Hepatocyte (in vitro differentiated cells): ENCODE results near the gene TLE6. TPM values are rescaled to one million over a fixed set of nuclear protein-coding genes. Genes with fewer than 3 reads are reported as not detected.

ENCODE experiments used
- DNase-seq: peaks from one replicate; pipeline ENCODE4 v3.0.0-alpha.2; 2016; ENCODE audit warnings: low spot score
- H2AFZ ChIP-seq: fragments of 200-600 bp; sonication (generic); 2 replicates; pipeline ENCODE4 v1.6.0; 2016; ENCODE audit warnings: antibody characterized with exemption, mild to moderate bottlenecking
- H3K27ac ChIP-seq: fragments of 200-600 bp; sonication (generic); 2 replicates; pipeline ENCODE4 v1.5.1; 2016; ENCODE audit warnings: mild to moderate bottlenecking
- H3K27me3 ChIP-seq: fragments of 200-600 bp; sonication (generic); 2 replicates; pipeline ENCODE4 v1.6.1; 2016
- H3K36me3 ChIP-seq: fragments of 200-600 bp; sonication (generic); replicated peaks from 2 replicates; pipeline ENCODE4 v1.5.1; 2016; ENCODE audit warnings: low read depth; ENCODE audit not compliant: insufficient read depth
- H3K4me1 ChIP-seq: fragments of 200-600 bp; sonication (generic); 2 replicates; pipeline ENCODE4 v1.5.1; 2016; ENCODE audit warnings: mild to moderate bottlenecking, moderate library complexity; ENCODE audit not compliant: insufficient read depth
- H3K4me2 ChIP-seq: fragments of 200-600 bp; sonication (generic); 2 replicates; pipeline ENCODE4 v1.6.0; 2016
- H3K4me3 ChIP-seq: fragments of 200-600 bp; sonication (generic); 2 replicates; pipeline ENCODE4 v1.5.1; 2016; ENCODE audit warnings: mild to moderate bottlenecking
- H3K79me2 ChIP-seq: fragments of 200-600 bp; sonication (generic); 2 replicates; pipeline ENCODE4 v1.6.0; 2017; ENCODE audit warnings: mild to moderate bottlenecking
- H3K9me2 ChIP-seq: fragments of 200-600 bp; sonication (generic); replicated peaks from 2 replicates; pipeline ENCODE4 v1.6.0; 2017; ENCODE audit warnings: mild to moderate bottlenecking; ENCODE audit not compliant: insufficient read depth
- H3K9me3 ChIP-seq: fragments of 200-600 bp; sonication (generic); 2 replicates; pipeline ENCODE4 v1.5.1; 2016; ENCODE audit warnings: low read depth, mild to moderate bottlenecking
- H4K20me1 ChIP-seq: fragments of 200-600 bp; sonication (generic); 2 replicates; pipeline ENCODE4 v1.6.0; 2016; ENCODE audit warnings: mild to moderate bottlenecking; ENCODE audit not compliant: insufficient read depth, poor library complexity, severe bottlenecking
- CTCF ChIP-seq: fragments of 200-600 bp; sonication (generic); IDR thresholded peaks from 2 replicates; pipeline ENCODE4 v1.5.1; 2016; ENCODE audit warnings: antibody characterized with exemption, mild to moderate bottlenecking; ENCODE audit not compliant: poor library complexity
- EZH2 ChIP-seq: fragments of 200-600 bp; sonication (generic); IDR thresholded peaks from 2 replicates; pipeline ENCODE4 v1.6.1; 2016; ENCODE audit warnings: antibody characterized with exemption, mild to moderate bottlenecking, borderline replicate concordance
- EZH2phosphoT487 ChIP-seq: fragments of 200-600 bp; sonication (generic); IDR thresholded peaks from one replicate; pipeline ENCODE4 v1.6.1; 2018; ENCODE audit warnings: antibody characterized with exemption, mild to moderate bottlenecking, low read depth, moderate library complexity; ENCODE audit not compliant: unreplicated experiment, severe bottlenecking
- WGBS: methylation state at CpG from one replicate; pipeline ENCODE4 v1.1.6; 2016; ENCODE audit warnings: low lambda C conversion rate; ENCODE audit errors: missing lambda C conversion rate; 5-methylcytosine and 5-hydroxymethylcytosine counted together
- polyA plus RNA-seq: library from polyadenylated mRNA; unstranded; fragments of >200 nt; fragmentation: Nextera tagmentation; extraction: Ambion mirVana; gene quantifications from 2 replicates; pipeline ENCODE4 v1.2.1, GENCODE V29; 2016
- total RNA-seq: library from RNA; depleted of rRNA; stranded (reverse); fragments of >200 nt; gene quantifications from 2 replicates; pipeline ENCODE4 v1.2.3, GENCODE V29; 2014

The TLE6 gene
- total and polyA plus RNA-seq, 2 experiments from 2014 or later: 1.2 to 4.7 TPM

DNA sequence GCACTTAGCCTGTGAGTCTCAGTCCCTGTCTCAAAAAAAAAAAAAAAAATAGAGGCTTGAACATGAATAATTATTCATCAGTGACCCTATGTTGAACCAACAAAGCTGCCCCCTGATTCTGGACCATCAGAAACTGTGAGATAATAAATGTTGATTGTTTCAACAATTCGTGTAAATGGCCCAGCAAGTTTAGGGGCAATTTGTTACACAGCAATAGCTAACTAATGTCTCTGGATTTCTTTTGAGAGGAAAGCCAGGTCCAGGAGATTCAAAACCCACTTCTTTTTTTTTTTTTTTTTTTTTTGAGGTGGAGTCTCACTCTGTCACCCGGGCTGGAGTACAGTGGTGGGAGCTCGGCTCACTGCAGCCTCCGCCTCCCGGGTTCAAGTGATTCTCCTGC lies 12.5 kb upstream of the TLE6 start:
- no peak overlapping the region for H3K27ac ChIP-seq
- H3K9me2 ChIP-seq: no peaks in the 10 kb centered on the region
- no peaks in the 10 kb centered on the region for H3K27me3 ChIP-seq
- H3K9me3 ChIP-seq: no peaks in the 10 kb centered on the region
- no peaks in the 10 kb centered on the region for H3K79me2 ChIP-seq
- 91% methylated on average over 5 of the region's 5 CpGs for WGBS
- H3K4me3 ChIP-seq: no peak overlapping the region
- peaks cover 11% of the 10 kb centered on the region for H3K4me1 ChIP-seq
- TF ChIP-seq EZH2 (no peak), CTCF (no peak), EZH2phosphoT487 (no peak)
- DNase-seq: no peak
- no peak overlapping the region for H3K4me2 ChIP-seq
- no peak overlapping the region for H2AFZ ChIP-seq
- no peaks in the 10 kb centered on the region for H3K36me3 ChIP-seq
- H4K20me1 ChIP-seq: no peaks in the 10 kb centered on the region

DNA sequence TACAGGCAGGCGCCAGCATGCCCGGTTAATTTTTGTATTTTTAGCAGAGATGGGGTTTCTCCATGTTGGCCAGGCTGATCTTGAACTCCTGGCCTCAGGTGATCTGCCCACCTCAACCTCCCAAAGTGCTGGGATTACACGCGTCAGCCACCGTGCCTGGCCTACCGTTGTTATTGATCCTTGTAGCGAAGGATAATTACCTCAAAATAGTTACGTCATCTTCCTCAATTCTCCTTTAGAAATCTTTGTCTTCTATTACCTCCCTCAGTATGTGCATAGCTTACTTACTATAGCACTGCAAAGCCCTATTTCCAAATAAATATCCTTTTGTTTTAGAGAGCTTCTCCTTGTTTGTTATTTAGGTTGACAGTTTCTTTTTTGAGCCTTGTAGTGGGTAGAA lies 9.4 kb upstream of the TLE6 start:
- Histone ChIP-seq H3K27ac (no peak overlapping the region), H3K9me2 (no peaks in the 10 kb centered on the region), H3K4me1 (peaks cover 11% of the 10 kb centered on the region), H3K9me3 (no peaks in the 10 kb centered on the region), H3K4me2 (no peak overlapping the region), H3K27me3 (no peaks in the 10 kb centered on the region), H3K36me3 (no peaks in the 10 kb centered on the region), H4K20me1 (no peaks in the 10 kb centered on the region), H2AFZ (no peak overlapping the region), H3K4me3 (no peak overlapping the region), H3K79me2 (no peaks in the 10 kb centered on the region)
- no peak for TF ChIP-seq CTCF
- no peak for TF ChIP-seq EZH2
- TF ChIP-seq EZH2phosphoT487: no peak
- WGBS: 86% methylated on average over 8 of the region's 8 CpGs
- DNase-seq: no peak

DNA sequence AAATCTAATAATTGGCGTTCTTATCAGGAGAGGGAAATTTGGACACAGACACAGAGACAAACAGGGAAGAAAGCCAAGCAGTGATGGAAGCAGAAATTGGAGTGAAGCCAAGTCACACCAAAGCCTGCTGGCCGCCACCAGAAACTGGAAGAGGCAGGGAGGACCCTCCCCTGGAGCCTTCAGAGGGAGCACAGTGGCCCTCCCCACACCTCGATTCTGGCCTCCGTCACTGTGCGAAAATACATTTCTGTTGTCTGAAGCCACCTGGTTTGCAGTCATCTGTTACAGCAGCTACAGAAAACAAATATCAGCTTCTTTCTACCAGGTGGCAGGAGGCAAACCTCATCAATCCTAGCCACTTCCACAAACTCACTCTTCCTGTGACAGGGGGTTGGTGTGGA lies 8.3 kb upstream of the TLE6 start:
- DNase-seq: peak; percentile 57
- H3K4me3 ChIP-seq: no peak overlapping the region
- 42% methylated on average over 5 of the region's 5 CpGs for WGBS
- peak overlapping the region; percentile 60 for H3K4me2 ChIP-seq
- no peaks in the 10 kb centered on the region for H3K79me2 ChIP-seq
- H3K36me3 ChIP-seq: no peaks in the 10 kb centered on the region
- no peaks in the 10 kb centered on the region for H4K20me1 ChIP-seq
- no peaks in the 10 kb centered on the region for H3K27me3 ChIP-seq
- H3K9me2 ChIP-seq: no peaks in the 10 kb centered on the region
- H3K27ac ChIP-seq: peak overlapping the region; percentile 60
- H3K9me3 ChIP-seq: no peaks in the 10 kb centered on the region
- H2AFZ ChIP-seq: peak overlapping the region; percentile 56
- H3K4me1 ChIP-seq: peaks cover 11% of the 10 kb centered on the region
- TF ChIP-seq EZH2 (no peak), CTCF (no peak), EZH2phosphoT487 (no peak)

- Histone ChIP-seq H2AFZ (no peak overlapping the region), H3K4me1 (peaks cover 11% of the 10 kb centered on the region), H3K27me3 (no peaks in the 10 kb centered on the region), H3K9me2 (no peaks in the 10 kb centered on the region), H3K4me3 (no peak overlapping the region), H3K4me2 (no peak overlapping the region), H3K9me3 (no peaks in the 10 kb centered on the region), H3K79me2 (no peaks in the 10 kb centered on the region), H3K27ac (no peak overlapping the region), H4K20me1 (no peaks in the 10 kb centered on the region), H3K36me3 (no peaks in the 10 kb centered on the region)
- no peak for TF ChIP-seq CTCF
- TF ChIP-seq EZH2phosphoT487: no peak
- TF ChIP-seq EZH2: no peak
- no peak for DNase-seq
- WGBS: 89% methylated on average over 9 of the region's 9 CpGs
Measured at GRCh38 chr19:2970201-2970835, 7.0 kb upstream of the TLE6 start.
